ENCODE measurements around the gene CEL.

Gene CEL

GRCh38 chr9:133051966-133052539 lies 9.7 kb upstream of the CEL start:
- no peak overlapping the region for H3K4me3 ChIP-seq (ENCODE audit: low read depth, low read length)
- no peak for TF ChIP-seq CTCF (conservative IDR thresholded peaks at IDR 0.05; ENCODE audit: low read depth, low read length)
- no peak for DNase-seq (ENCODE audit: low read depth)

DNA sequence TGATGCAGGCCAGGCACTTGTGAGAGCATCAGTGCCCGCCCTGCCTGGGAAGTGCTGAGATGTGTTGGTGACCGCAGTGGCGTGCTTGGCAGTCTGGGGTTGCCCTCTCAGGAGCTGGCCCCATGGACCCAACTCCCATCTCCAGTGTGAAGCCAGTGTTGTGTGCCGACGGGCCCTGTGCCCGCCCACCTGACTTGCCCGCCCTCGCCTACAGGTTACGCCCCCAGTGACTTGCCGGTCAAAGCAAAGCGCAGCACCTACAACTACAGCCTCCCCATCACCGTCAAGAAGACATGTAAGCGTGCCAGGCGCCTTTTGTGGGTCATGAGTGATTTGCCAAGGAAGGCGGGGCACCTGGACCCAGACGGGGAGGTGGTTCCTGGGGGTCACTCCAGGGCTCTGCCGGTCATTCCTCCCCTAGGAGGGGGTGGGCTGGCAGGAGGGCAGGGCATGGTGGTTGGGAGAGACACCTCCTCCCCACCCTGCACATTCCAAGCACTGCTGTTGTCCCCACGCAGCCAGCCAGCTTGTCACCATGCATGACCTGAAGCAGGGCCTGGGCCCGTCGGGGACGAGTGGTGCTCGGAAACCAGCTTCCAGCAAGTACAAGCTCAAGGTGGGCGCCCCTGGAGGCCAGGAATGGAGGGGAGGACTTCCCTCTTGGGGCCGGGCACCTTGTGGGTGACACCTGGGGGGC lies 7.4 kb upstream of the CEL start:
- H3K4me3 ChIP-seq (ENCODE audit: low read depth, low read length) = no peak overlapping the region
- DNase-seq (ENCODE audit: low read depth) = no peak

GRCh38 chr9:133054966-133055365 lies 6.8 kb upstream of the CEL start:
- peak; percentile 83 for DNase-seq (ENCODE audit: low read depth)
- no peak overlapping the region for H3K4me3 ChIP-seq (ENCODE audit: low read depth, low read length)
- TF ChIP-seq CTCF (conservative IDR thresholded peaks at IDR 0.05; ENCODE audit: low read depth, low read length) = no peak

More for the DNA sequence above, 7.4 kb upstream of the CEL start:
- TF ChIP-seq CTCF (conservative IDR thresholded peaks at IDR 0.05; ENCODE audit: low read depth, low read length) = no peak

- no peak for TF ChIP-seq CTCF (conservative IDR thresholded peaks at IDR 0.05; ENCODE audit: low read depth, low read length)
- no peak for DNase-seq (ENCODE audit: low read depth)
- no peak overlapping the region for H3K4me3 ChIP-seq (ENCODE audit: low read depth, low read length)
Observed at GRCh38 chr9:133055788-133056420, 5.9 kb upstream of the CEL start.

DNA sequence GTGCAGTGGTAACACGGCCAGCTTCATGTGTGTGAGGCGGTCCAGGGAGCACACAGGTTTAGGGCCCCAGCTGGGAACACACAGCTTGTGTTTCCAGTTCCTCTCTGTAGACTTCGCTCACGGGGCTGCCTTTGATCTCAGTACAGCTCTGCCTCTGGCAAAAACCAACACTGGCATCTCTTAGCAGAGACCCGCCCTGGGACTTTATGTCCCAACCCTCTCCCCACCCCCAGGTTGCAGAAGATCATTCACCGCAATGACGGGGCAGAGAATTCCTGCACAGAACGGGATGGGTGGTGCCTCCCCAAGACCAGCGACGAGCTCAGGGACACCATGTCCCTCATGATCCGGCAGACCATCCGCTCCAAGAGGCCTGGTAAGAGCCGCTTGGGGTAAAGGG lies 5.2 kb upstream of the CEL start:
- TF ChIP-seq CTCF (conservative IDR thresholded peaks at IDR 0.05; ENCODE audit: low read depth, low read length) = no peak
- no peak overlapping the region for H3K4me3 ChIP-seq (ENCODE audit: low read depth, low read length)
- no peak for DNase-seq (ENCODE audit: low read depth)

DNA sequence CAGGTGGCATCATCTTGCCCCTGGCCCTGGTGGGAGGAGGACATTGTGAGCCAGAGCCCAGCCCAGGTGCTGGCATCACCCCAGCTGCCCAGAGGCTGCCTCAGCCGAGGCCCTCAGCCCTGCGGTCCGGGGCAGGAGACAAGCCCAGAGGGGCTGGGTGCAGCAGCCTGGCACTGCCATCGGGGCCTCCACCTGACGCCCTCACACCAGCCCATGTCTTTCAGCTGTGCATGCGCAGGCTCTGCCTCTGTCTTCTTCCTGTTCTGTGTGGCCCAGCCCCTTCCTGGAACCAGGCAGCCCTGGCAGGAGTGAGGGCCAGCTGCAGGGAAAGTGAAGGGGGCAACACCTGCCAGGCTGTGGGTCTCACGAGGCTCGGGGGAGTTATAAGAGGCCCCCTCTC lies 4.8 kb upstream of the CEL start:
- no peak for DNase-seq (ENCODE audit: low read depth)
- no peak for TF ChIP-seq CTCF (conservative IDR thresholded peaks at IDR 0.05; ENCODE audit: low read depth, low read length)
- no peak overlapping the region for H3K4me3 ChIP-seq (ENCODE audit: low read depth, low read length)

Data from choroid plexus epithelial cell (primary cell).